ENCODE data around the gene GLB1L. TPM values are rescaled to one million over a fixed set of nuclear protein-coding genes. Genes with fewer than 3 reads are reported as not detected.

The GLB1L gene
- 10 to 100 TPM in 2 of 3 donors, 1 to 10 TPM in 1; 2.1 to 12.9 (median 11.8) TPM for polyA plus RNA-seq

- WGBS, 3 donors: 0 to 1% (median 1%) methylated on average over 41 to 46 of the region's 46 CpGs
- H3K27ac ChIP-seq (ENCODE audit: low read depth, low read length): peak within 1 kb of the TSS; percentile 87
Measured at GRCh38 chr2:219245148-219245898, at the start of gene GLB1L, which contains the start of gene STK16. Gene GLB1L, minus strand, starts transcription at chr2:219245444. Its CDS starts 1,871 bp downstream, at chr2:219243573. Gene STK16, plus strand, starts transcription at chr2:219245479. Its CDS starts 521 bp downstream, at chr2:219246000.

- no peak overlapping the region for H3K27ac ChIP-seq (ENCODE audit: low read depth, low read length)
- WGBS, 3 donors: 5 to 15% (median 6%) methylated on average over 35 to 67 of the region's 67 CpGs
Measured at GRCh38 chr2:219294356-219295351, 49.4 kb upstream of the GLB1L start.

GRCh38 chr2:219293736-219294231, 48.5 kb upstream of the GLB1L start:
- no peak overlapping the region for H3K27ac ChIP-seq (ENCODE audit: low read depth, low read length)
- WGBS, 3 donors: 80 to 84% (median 83%) methylated on average over 5 of the region's 5 CpGs

- H3K27ac ChIP-seq (ENCODE audit: low read depth, low read length): no peak overlapping the region
- WGBS, 3 donors: 86 to 94% (median 91%) methylated on average over 9 of the region's 9 CpGs
Measured at GRCh38 chr2:219292616-219293015, 47.4 kb upstream of the GLB1L start.

GRCh38 chr2:219291910-219292490, 46.8 kb upstream of the GLB1L start:
- H3K27ac ChIP-seq (ENCODE audit: low read depth, low read length): no peak overlapping the region
- 76 to 80% (median 78%) methylated on average over 4 of the region's 4 CpGs for WGBS, 3 donors

GRCh38 chr2:219291394-219291793, 46.1 kb upstream of the GLB1L start:
- WGBS, 3 donors: 73 to 79% (median 75%) methylated on average over 7 of the region's 7 CpGs
- no peak overlapping the region for H3K27ac ChIP-seq (ENCODE audit: low read depth, low read length)

- WGBS, 3 donors: 83 to 89% (median 89%) methylated on average over 15 to 16 of the region's 16 CpGs
- H3K27ac ChIP-seq (ENCODE audit: low read depth, low read length): no peak overlapping the region
Measured at GRCh38 chr2:219290381-219291171, 45.3 kb upstream of the GLB1L start.

GRCh38 chr2:219289537-219290361, 44.5 kb upstream of the GLB1L start:
- 46 to 53% (median 46%) methylated on average over 16 of the region's 16 CpGs for WGBS, 3 donors
- no peak overlapping the region for H3K27ac ChIP-seq (ENCODE audit: low read depth, low read length)

GRCh38 chr2:219289195-219289536, 43.9 kb upstream of the GLB1L start:
- no peak overlapping the region for H3K27ac ChIP-seq (ENCODE audit: low read depth, low read length)
- WGBS, 3 donors: 65 to 73% (median 71%) methylated on average over 6 of the region's 6 CpGs

GRCh38 chr2:219287580-219288265, 42.5 kb upstream of the GLB1L start:
- WGBS, 3 donors: 80 to 83% (median 81%) methylated on average over 10 of the region's 10 CpGs
- H3K27ac ChIP-seq (ENCODE audit: low read depth, low read length): no peak overlapping the region

- H3K27ac ChIP-seq (ENCODE audit: low read depth, low read length): peak overlapping the region; percentile 1
- 91 to 92% (median 92%) methylated on average over 6 of the region's 6 CpGs for WGBS, 3 donors
Measured at GRCh38 chr2:219287116-219287440, 41.8 kb upstream of the GLB1L start.

- WGBS, 3 donors: 65 to 77% (median 75%) methylated on average over 12 of the region's 12 CpGs
- peak overlapping the region; percentile 1 for H3K27ac ChIP-seq (ENCODE audit: low read depth, low read length)
Measured at GRCh38 chr2:219286436-219287115, 41.3 kb upstream of the GLB1L start.

GRCh38 chr2:219285894-219286425, 40.7 kb upstream of the GLB1L start:
- 66 to 70% (median 67%) methylated on average over 17 of the region's 17 CpGs for WGBS, 3 donors
- H3K27ac ChIP-seq (ENCODE audit: low read depth, low read length): no peak overlapping the region

GRCh38 chr2:219285373-219285735, 40.1 kb upstream of the GLB1L start:
- 75 to 84% (median 81%) methylated on average over 12 of the region's 12 CpGs for WGBS, 3 donors
- H3K27ac ChIP-seq (ENCODE audit: low read depth, low read length): no peak overlapping the region

GRCh38 chr2:219284501-219285372, 39.5 kb upstream of the GLB1L start:
- 86 to 93% (median 88%) methylated on average over 16 of the region's 16 CpGs for WGBS, 3 donors

More at GRCh38 chr2:219284501-219285372, 39.5 kb upstream of the GLB1L start:
- no peak overlapping the region for H3K27ac ChIP-seq (ENCODE audit: low read depth, low read length)
